Measurements from ENCODE around the gene SPRR4. TPM values are rescaled to one million over a fixed set of nuclear protein-coding genes. Genes with fewer than 3 reads are reported as not detected.

SPRR4 gene
- polyA plus RNA-seq, 1 donor (not counting 4 experiments of a cell fraction or from before 2014, with no cell fraction given), result 1.9 TPM

GRCh38 chr1:152982076-152982475, 11.6 kb downstream of the SPRR4 start:
- Histone ChIP-seq H3K27me3 (ENCODE audit: control insufficient read depth, extremely low read depth, insufficient read depth, low read length) (no peaks in the 10 kb centered on the region), H3K4me3 (ENCODE audit: control insufficient read depth in 2 of 3, extremely low read depth in 1 of 3, insufficient read depth in 2 of 3, low read depth in 1 of 3, low read length in 3 of 3) (no peak overlapping the region), H3K36me3 (ENCODE audit: control insufficient read depth in 2 of 2, extremely low read depth in 1 of 2, insufficient read depth in 2 of 2, low read length in 2 of 2) (no peaks in the 10 kb centered on the region), H4K20me1 (ENCODE audit: control insufficient read depth, extremely low read depth, insufficient read depth, low read length) (no peaks in the 10 kb centered on the region), H3K9ac (ENCODE audit: control insufficient read depth, extremely low read depth, insufficient read depth, low read length) (no peak overlapping the region), H3K27ac (ENCODE audit: control insufficient read depth, insufficient read depth, low read length) (no peak overlapping the region), H3K9me1 (ENCODE audit: control insufficient read depth, extremely low read depth, insufficient read depth, low read length) (no peaks in the 10 kb centered on the region), H3K4me2 (ENCODE audit: control insufficient read depth, extremely low read depth, insufficient read depth, low read depth, low read length) (no peak overlapping the region), H2AFZ (ENCODE audit: control insufficient read depth, low read length) (no peak overlapping the region), H3K79me2 (ENCODE audit: control insufficient read depth, insufficient read depth, low read length) (no peaks in the 10 kb centered on the region), H3K4me1 (ENCODE audit: control insufficient read depth, extremely low read depth, insufficient read depth, low read length) (peaks cover 4% of the 10 kb centered on the region), H3K9me3 (ENCODE audit: control insufficient read depth, low read depth, low read length) (no peaks in the 10 kb centered on the region)
- TF ChIP-seq CTCF (optimal IDR thresholded peaks at IDR 0.05 in 1 of 3, IDR thresholded peaks at IDR 0.05 in 1 of 3, conservative IDR thresholded peaks at IDR 0.05 in 1 of 3; ENCODE audit: extremely low read depth in 1 of 3, insufficient read depth in 2 of 3, low read length in 3 of 3), result no peak
- no peak for TF ChIP-seq EZH2 (IDR thresholded peaks at IDR 0.05; ENCODE audit: low read length)
- dilution Hi-C loops (cut with MboI; ENCODE audit: extremely low pct_ligation_motif_present, low sequenced_read_pairs), result no loop called here
- no peak for FAIRE-seq
- DNase-seq (ENCODE audit: low read depth, low spot score), result no peak

GRCh38 chr1:152983234-152983633, 12.8 kb downstream of the SPRR4 start:
- Histone ChIP-seq H3K4me2 (ENCODE audit: control insufficient read depth, extremely low read depth, insufficient read depth, low read depth, low read length) (no peak overlapping the region), H3K9me3 (ENCODE audit: control insufficient read depth, low read depth, low read length) (no peaks in the 10 kb centered on the region), H3K79me2 (ENCODE audit: control insufficient read depth, insufficient read depth, low read length) (no peaks in the 10 kb centered on the region), H3K4me3 (ENCODE audit: control insufficient read depth in 2 of 3, extremely low read depth in 1 of 3, insufficient read depth in 2 of 3, low read depth in 1 of 3, low read length in 3 of 3) (no peak overlapping the region), H3K9me1 (ENCODE audit: control insufficient read depth, extremely low read depth, insufficient read depth, low read length) (no peaks in the 10 kb centered on the region), H4K20me1 (ENCODE audit: control insufficient read depth, extremely low read depth, insufficient read depth, low read length) (no peaks in the 10 kb centered on the region), H2AFZ (ENCODE audit: control insufficient read depth, low read length) (no peak overlapping the region), H3K36me3 (ENCODE audit: control insufficient read depth in 2 of 2, extremely low read depth in 1 of 2, insufficient read depth in 2 of 2, low read length in 2 of 2) (no peaks in the 10 kb centered on the region), H3K4me1 (ENCODE audit: control insufficient read depth, extremely low read depth, insufficient read depth, low read length) (peaks cover 4% of the 10 kb centered on the region), H3K9ac (ENCODE audit: control insufficient read depth, extremely low read depth, insufficient read depth, low read length) (no peak overlapping the region), H3K27ac (ENCODE audit: control insufficient read depth, insufficient read depth, low read length) (no peak overlapping the region), H3K27me3 (ENCODE audit: control insufficient read depth, extremely low read depth, insufficient read depth, low read length) (no peaks in the 10 kb centered on the region)
- FAIRE-seq (no peak), DNase-seq (ENCODE audit: low read depth, low spot score) (no peak)
- dilution Hi-C loops (cut with MboI; ENCODE audit: extremely low pct_ligation_motif_present, low sequenced_read_pairs), result no loop called here
- no peak for TF ChIP-seq CTCF (optimal IDR thresholded peaks at IDR 0.05 in 1 of 3, IDR thresholded peaks at IDR 0.05 in 1 of 3, conservative IDR thresholded peaks at IDR 0.05 in 1 of 3; ENCODE audit: extremely low read depth in 1 of 3, insufficient read depth in 2 of 3, low read length in 3 of 3)
- no peak for TF ChIP-seq EZH2 (IDR thresholded peaks at IDR 0.05; ENCODE audit: low read length)
